ENCODE data around the gene TRMT1L. TPM values are rescaled to one million over a fixed set of nuclear protein-coding genes. Genes with fewer than 3 reads are reported as not detected.

The TRMT1L gene
- total RNA-seq, 1 experiment from 2014 or later: 28.3 TPM

DNA sequence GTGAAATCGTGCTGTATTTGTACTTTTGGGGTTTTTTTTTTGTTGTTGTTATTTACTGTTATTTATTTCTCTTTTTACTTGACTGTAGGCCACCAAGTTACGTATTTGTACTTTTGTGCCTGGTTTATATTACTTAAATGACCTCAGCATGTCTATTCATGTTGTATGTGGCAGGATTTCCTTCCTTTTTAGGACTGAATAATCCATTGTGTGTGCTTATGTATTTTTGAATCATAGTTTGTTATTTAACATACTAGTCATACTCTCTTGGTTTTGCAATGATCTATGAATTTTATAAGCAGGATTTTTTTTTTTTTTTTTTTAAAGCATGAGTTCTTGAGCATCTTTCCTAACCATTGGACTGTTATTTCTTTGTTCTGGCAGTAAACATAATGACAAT, 60.2 kb downstream of the TRMT1L start:
- CTCF ChIA-PET: no interaction called here
- H3K27ac ChIP-seq (ENCODE audit: low read depth, low read length): no peak overlapping the region
- H3K4me1 ChIP-seq (ENCODE audit: control insufficient read depth in 1 of 2, insufficient read depth in 2 of 2, low read length in 2 of 2): no peaks in the 10 kb centered on the region
- H3K36me3 ChIP-seq (ENCODE audit: control insufficient read depth in 1 of 2, insufficient read depth in 2 of 2, low read length in 2 of 2): peaks cover 0 to 16% of the 10 kb centered on the region in 2 experiments; a peak in 2 of 4 replicates
- H2AFZ ChIP-seq (ENCODE audit: low read depth, low read length, poor library complexity, severe bottlenecking): no peak overlapping the region
- POLR2A ChIA-PET: no interaction called here
- no peaks in the 10 kb centered on the region for H4K20me1 ChIP-seq (ENCODE audit: insufficient read depth)
- no peak overlapping the region for H3K4me3 ChIP-seq (replicated peaks in 1 of 2; ENCODE audit: low read depth in 1 of 2, low read length in 2 of 2)
- ATAC-seq (no peak), DNase-seq (ENCODE audit: low read depth, low spot score) (no peak)
- TF ChIP-seq, protein P1, sequence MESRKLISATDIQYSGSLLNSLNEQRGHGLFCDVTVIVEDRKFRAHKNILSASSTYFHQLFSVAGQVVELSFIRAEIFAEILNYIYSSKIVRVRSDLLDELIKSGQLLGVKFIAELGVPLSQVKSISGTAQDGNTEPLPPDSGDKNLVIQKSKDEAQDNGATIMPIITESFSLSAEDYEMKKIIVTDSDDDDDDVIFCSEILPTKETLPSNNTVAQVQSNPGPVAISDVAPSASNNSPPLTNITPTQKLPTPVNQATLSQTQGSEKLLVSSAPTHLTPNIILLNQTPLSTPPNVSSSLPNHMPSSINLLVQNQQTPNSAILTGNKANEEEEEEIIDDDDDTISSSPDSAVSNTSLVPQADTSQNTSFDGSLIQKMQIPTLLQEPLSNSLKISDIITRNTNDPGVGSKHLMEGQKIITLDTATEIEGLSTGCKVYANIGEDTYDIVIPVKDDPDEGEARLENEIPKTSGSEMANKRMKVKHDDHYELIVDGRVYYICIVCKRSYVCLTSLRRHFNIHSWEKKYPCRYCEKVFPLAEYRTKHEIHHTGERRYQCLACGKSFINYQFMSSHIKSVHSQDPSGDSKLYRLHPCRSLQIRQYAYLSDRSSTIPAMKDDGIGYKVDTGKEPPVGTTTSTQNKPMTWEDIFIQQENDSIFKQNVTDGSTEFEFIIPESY (IDR thresholded peaks at IDR 0.05; ENCODE audit: extremely low read depth, insufficient replicate concordance, low read length): no peak
- TF ChIP-seq ZFX (IDR thresholded peaks at IDR 0.05): no peak
- no peak for TF ChIP-seq EZH2 (IDR thresholded peaks at IDR 0.05)
- no peak for TF ChIP-seq SIN3A (IDR thresholded peaks at IDR 0.05; ENCODE audit: low read depth)
- no peak for TF ChIP-seq POLR2A (IDR thresholded peaks at IDR 0.05; ENCODE audit: borderline replicate concordance, extremely low read depth, insufficient read depth, insufficient read length)
- TF ChIP-seq, protein P2, sequence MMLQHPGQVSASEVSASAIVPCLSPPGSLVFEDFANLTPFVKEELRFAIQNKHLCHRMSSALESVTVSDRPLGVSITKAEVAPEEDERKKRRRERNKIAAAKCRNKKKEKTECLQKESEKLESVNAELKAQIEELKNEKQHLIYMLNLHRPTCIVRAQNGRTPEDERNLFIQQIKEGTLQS (IDR thresholded peaks at IDR 0.05): no peak
- no peak for TF ChIP-seq POLR2AphosphoS5 (IDR thresholded peaks at IDR 0.05; ENCODE audit: low read depth, low read length)
- no peak for TF ChIP-seq ZNF274 (IDR thresholded peaks at IDR 0.05; ENCODE audit: low read depth, low read length)
- no peak for TF ChIP-seq SRF (IDR thresholded peaks at IDR 0.05; ENCODE audit: low read depth)
- no peak for TF ChIP-seq TCF7L2 (IDR thresholded peaks at IDR 0.05; ENCODE audit: borderline replicate concordance, extremely low read depth, insufficient read depth, insufficient read length)
- TF ChIP-seq, protein P3, sequence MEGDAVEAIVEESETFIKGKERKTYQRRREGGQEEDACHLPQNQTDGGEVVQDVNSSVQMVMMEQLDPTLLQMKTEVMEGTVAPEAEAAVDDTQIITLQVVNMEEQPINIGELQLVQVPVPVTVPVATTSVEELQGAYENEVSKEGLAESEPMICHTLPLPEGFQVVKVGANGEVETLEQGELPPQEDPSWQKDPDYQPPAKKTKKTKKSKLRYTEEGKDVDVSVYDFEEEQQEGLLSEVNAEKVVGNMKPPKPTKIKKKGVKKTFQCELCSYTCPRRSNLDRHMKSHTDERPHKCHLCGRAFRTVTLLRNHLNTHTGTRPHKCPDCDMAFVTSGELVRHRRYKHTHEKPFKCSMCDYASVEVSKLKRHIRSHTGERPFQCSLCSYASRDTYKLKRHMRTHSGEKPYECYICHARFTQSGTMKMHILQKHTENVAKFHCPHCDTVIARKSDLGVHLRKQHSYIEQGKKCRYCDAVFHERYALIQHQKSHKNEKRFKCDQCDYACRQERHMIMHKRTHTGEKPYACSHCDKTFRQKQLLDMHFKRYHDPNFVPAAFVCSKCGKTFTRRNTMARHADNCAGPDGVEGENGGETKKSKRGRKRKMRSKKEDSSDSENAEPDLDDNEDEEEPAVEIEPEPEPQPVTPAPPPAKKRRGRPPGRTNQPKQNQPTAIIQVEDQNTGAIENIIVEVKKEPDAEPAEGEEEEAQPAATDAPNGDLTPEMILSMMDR (IDR thresholded peaks at IDR 0.05 in 2 of 3, conservative IDR thresholded peaks at IDR 0.05 in 1 of 3; ENCODE audit: borderline replicate concordance in 1 of 3, insufficient read depth in 1 of 3, low read depth in 2 of 3, low read length in 2 of 3): no peak
- no peak for TF ChIP-seq ELF1 (IDR thresholded peaks at IDR 0.05; ENCODE audit: borderline replicate concordance, low read depth)
- TF ChIP-seq EZH2phosphoT487 (IDR thresholded peaks at IDR 0.05; ENCODE audit: borderline replicate concordance): no peak
- no peak for TF ChIP-seq RAD21 (IDR thresholded peaks at IDR 0.05; ENCODE audit: low read depth)
- H3K79me2 ChIP-seq (ENCODE audit: insufficient read depth, low read length): no peaks in the 10 kb centered on the region
- intact Hi-C loops (cut with micrococcal nuclease): no loop called here
- BruUV-seq (replicated peaks): no TSS peak
- H3K9ac ChIP-seq (ENCODE audit: low read length): no peak overlapping the region
- no peaks in the 10 kb centered on the region for H3K9me2 ChIP-seq (ENCODE audit: insufficient read depth)
- H3K4me2 ChIP-seq (ENCODE audit: low read length): no peak overlapping the region
- no peaks in the 10 kb centered on the region for H3K9me3 ChIP-seq (ENCODE audit: control insufficient read depth in 1 of 2, insufficient read depth in 1 of 2, low read depth in 1 of 2, low read length in 2 of 2)
- RAD21 ChIA-PET (ENCODE audit: low non-redundant PET in 1 of 2, low total read pairs in 2 of 2, uncharacterized antibody in 2 of 2, unreplicated experiment in 2 of 2): interaction anchor here (0.7 kb wide), 2 partner anchors 53 to 118 kb away, joined by 3 to 4 read pairs; no protein-coding TSS in a partner anchor
- no peaks in the 10 kb centered on the region for H3K27me3 ChIP-seq (ENCODE audit: insufficient read depth, low read length)

Data from HCT116 (cell line).